ENCODE data around the gene SERPINB1.

DNA sequence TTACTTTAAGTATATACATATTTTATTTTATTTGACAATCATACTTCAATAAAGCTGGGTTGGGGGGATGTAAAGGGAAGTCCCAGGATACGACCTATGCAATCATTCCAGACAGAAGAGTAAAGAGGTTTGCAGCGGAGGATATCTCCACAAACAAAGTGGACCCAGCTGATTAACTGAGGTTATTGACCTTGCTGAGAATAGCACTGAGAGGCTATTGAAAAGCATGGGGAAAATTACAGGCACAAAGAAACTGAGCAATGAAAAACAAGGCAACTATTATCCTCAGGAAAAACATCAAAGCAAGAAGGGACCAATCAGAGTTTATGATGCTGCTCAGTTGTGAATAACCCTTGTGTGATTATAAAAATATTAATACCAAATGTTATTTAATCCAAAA, 32.6 kb downstream of the SERPINB1 start:
- no peak for TF ChIP-seq CTCF (tag by site-specific recombination; IDR thresholded peaks at IDR 0.05)
- TF ChIP-seq, protein P1, sequence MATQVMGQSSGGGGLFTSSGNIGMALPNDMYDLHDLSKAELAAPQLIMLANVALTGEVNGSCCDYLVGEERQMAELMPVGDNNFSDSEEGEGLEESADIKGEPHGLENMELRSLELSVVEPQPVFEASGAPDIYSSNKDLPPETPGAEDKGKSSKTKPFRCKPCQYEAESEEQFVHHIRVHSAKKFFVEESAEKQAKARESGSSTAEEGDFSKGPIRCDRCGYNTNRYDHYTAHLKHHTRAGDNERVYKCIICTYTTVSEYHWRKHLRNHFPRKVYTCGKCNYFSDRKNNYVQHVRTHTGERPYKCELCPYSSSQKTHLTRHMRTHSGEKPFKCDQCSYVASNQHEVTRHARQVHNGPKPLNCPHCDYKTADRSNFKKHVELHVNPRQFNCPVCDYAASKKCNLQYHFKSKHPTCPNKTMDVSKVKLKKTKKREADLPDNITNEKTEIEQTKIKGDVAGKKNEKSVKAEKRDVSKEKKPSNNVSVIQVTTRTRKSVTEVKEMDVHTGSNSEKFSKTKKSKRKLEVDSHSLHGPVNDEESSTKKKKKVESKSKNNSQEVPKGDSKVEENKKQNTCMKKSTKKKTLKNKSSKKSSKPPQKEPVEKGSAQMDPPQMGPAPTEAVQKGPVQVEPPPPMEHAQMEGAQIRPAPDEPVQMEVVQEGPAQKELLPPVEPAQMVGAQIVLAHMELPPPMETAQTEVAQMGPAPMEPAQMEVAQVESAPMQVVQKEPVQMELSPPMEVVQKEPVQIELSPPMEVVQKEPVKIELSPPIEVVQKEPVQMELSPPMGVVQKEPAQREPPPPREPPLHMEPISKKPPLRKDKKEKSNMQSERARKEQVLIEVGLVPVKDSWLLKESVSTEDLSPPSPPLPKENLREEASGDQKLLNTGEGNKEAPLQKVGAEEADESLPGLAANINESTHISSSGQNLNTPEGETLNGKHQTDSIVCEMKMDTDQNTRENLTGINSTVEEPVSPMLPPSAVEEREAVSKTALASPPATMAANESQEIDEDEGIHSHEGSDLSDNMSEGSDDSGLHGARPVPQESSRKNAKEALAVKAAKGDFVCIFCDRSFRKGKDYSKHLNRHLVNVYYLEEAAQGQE (tag by site-specific recombination; IDR thresholded peaks at IDR 0.05), result no peak
- no peak for TF ChIP-seq ZFP37 (tag by site-specific recombination; IDR thresholded peaks at IDR 0.05)
- no peak for TF ChIP-seq ZNF274 (IDR thresholded peaks at IDR 0.05; ENCODE audit: low read length)
- no peak for TF ChIP-seq ZNF274 (tag by site-specific recombination; IDR thresholded peaks at IDR 0.05; ENCODE audit: borderline replicate concordance)
- no peak for TF ChIP-seq KLF9 (tag by site-specific recombination; IDR thresholded peaks at IDR 0.05; ENCODE audit: low read depth)
- no peak for TF ChIP-seq ZNF558 (tag by site-specific recombination; IDR thresholded peaks at IDR 0.05)
- no peak for TF ChIP-seq ZFP41 (tag by site-specific recombination; IDR thresholded peaks at IDR 0.05; ENCODE audit: borderline replicate concordance)
- no peak for TF ChIP-seq GLIS2 (tag by site-specific recombination; IDR thresholded peaks at IDR 0.05)
- no peak for TF ChIP-seq KLF16 (tag by site-specific recombination; IDR thresholded peaks at IDR 0.05)
- no peak for TF ChIP-seq ZBTB7A (tag by site-specific recombination; IDR thresholded peaks at IDR 0.05; ENCODE audit: low read depth)
- no peak for TF ChIP-seq YY1 (tag by site-specific recombination; IDR thresholded peaks at IDR 0.05)
